Fibroblast of gingiva (primary cell): Measurements from ENCODE around the gene VWA8.
"Not testable (repeated sequence)": the region's sequence is repeated elsewhere in the genome, so short reads cannot be mapped to it uniquely, and the experiment has no call there.

ENCODE experiments used
- DNase-seq: peaks from one replicate; pipeline ENCODE4 v3.0.0-alpha.2; 2011; ENCODE audit warnings: low read depth

VWA8 gene

GRCh38 chr13:41745496-41745895, 215.4 kb downstream of the VWA8 start:
- not testable (repeated sequence) for DNase-seq

DNA sequence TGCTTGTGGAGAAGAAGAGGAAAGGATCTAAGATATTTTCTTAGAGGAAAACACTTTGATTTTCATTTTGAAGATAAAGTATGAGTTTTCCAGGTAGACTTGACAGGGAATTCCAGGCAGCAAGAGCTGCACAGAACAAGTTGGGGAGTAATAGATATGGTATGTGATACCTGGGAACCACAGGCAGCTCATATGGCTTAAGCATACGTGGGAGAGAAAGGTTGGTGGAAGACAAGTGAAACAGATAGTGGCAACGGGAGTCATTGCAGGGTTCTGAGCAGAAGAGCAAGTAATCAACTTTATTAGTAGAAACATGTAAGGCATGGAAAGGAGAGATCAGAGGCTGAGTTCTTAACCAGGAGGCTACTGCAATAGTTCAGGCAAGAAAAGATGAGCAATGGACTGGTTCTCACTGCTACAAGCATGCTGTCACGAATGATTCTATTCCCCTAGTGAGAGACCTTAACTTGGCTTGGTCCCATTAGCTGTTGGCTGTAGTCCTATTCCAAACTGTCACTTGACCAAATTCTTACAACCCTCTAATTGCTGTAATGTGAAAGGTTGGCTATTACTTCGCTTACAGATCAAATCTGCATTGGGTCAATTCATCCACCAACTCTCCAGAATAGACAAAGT, 217.9 kb downstream of the VWA8 start:
- no peak for DNase-seq

- DNase-seq = no peak
Measured at GRCh38 chr13:41740479-41740878, 220.4 kb downstream of the VWA8 start.

- DNase-seq = no peak
Measured at GRCh38 chr13:41722684-41723535, 238.0 kb downstream of the VWA8 start.

DNA sequence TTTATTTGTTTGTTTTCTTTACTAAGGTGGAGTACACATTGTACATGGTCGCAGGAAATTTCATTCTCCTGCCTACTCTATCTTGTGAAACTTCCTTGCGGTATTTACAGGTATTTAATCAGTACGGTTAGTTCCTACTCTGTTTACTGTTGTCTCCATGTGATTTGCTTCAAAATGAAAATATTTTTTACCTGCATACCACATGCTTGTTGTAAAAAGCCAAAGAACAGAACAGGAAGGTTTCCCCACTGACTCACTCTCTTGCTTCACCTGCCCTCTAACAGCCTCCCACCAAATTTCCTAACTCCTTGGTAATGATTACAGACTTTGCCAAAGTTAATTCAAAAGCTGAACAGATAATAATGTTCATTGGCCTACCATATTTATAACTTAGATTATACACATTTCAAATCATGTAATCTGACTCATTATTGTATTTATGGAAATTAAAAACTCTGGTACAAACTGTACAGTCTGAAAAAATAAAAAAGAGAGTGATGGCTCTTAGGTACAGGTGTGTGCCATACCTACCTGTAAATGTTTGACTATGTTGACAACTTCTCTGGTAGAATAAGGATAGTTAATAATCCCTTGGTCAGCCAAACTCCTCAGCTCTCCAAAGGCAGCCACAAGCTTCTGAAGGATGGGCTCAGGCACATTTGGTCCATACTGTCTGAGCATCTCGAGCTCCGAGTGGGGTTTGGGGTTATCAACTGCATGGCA, 239.9 kb downstream of the VWA8 start:
- no peak for DNase-seq

GRCh38 chr13:41716236-41716635, 244.7 kb downstream of the VWA8 start:
- no peak for DNase-seq

DNA sequence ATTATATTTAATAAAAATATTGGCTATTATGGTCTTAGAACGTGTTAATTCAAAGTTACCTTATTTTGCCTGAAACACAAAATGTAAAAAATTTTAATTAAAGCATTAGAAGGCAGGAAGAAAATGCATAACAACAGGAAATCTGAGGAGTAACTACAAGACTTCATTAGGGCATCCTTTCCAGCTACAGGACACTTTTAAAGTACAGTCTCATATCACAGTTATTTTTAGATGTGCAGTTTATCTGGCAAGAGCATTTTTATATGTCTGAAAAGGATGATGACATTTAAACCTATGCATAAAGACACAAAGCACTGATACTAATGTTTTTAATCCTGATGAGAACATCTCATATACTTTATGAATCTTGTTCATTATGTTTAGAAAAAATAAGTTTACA, 247.5 kb downstream of the VWA8 start:
- no peak for DNase-seq

GRCh38 chr13:41710771-41711170, 250.1 kb downstream of the VWA8 start:
- no peak for DNase-seq

GRCh38 chr13:41709511-41709910, 251.4 kb downstream of the VWA8 start:
- DNase-seq = no peak

DNA sequence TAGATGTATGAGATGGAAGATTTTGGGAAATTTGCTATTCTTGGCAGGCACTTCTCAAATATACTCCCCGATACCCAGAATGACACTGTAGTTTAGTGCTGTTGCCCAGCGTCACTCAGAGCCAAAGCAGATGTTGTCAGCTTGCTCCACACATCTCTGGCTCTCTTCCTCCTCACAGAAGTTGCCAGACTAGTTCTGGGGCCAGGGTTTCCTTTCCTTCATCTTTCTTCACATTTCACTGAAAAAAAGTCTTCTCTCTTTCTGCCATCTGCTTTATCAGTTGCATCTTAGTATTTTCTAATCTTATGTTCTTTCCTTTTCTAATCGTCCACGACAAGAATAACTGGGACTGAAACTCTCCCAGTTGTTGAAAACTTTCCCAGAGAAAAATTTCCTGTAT, 252.2 kb downstream of the VWA8 start:
- peak; percentile 30 for DNase-seq

DNA sequence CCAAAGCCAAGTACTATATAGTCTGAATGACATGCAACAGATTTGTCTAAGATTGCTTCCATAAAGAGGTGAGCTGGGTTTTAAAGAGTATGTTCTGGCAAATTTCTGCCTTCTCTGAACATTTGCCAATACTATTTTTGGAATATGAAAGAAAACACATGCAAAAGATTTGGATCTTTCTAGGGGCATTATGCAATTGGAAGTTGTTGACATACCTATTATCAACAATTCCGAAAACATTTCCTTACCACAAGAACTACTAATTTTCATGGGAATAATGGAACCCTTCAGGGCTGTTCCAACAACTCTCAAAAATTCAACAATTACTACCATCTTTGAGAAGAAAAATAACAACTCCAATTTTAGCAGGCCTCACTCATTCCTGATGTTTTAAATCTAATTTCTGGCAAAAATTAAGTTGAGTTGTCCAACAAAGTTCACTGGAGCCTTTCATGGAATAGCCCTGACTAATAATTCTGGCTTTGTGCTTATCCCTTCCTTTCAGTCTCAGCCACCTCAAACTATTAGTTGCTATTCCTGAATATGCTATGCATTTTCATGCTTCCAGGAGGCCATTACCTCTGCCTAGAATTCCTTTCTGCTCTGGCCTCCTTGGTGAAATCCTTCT, 253.6 kb downstream of the VWA8 start:
- DNase-seq = peak; percentile 26

DNA sequence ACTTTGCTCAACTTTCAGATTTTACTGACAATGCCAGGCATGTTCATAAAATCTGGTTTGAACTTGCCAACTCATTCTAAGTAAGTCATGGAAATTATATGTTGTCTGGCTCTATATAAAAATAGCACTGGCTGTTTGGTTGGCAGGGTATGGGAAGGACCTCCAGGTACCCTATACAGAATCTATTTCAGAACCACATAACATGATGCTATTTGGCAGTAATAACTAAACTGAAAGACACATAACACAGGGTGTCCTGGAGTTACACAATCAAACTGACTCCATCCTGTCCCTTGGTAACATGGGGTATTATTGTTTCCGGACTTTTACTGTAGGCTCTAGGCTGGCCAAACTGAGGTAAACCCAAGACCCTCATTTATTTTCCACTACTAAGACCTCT, 254.8 kb downstream of the VWA8 start:
- DNase-seq = peak; percentile 20

DNA sequence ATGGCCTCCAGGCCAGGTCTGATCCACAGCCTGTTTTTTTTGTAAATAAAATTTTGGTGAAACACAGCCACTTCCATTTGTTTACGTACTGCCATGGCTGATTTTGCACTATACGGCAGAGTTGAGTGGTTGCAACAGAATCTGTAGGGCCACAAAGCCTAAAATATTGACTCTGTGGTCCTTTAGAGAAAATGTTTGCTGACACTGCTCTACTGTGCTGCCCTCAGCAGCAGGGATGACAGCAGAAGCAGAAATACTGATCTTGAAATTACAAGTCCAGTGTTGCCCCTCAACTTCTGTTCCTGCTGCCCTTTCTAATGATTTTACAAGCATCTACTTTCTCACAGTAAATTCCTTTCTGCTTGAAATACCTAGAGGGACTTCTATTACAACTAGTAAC, 258.4 kb downstream of the VWA8 start:
- no peak for DNase-seq

- no peak for DNase-seq
Measured at GRCh38 chr13:41701676-41702075, 259.2 kb downstream of the VWA8 start.

GRCh38 chr13:41700790-41701310, 260.1 kb downstream of the VWA8 start:
- DNase-seq = peak; percentile 83

GRCh38 chr13:41699759-41700158, 261.1 kb downstream of the VWA8 start:
- no peak for DNase-seq

GRCh38 chr13:41697578-41697977, 263.3 kb downstream of the VWA8 start:
- DNase-seq = no peak

DNA sequence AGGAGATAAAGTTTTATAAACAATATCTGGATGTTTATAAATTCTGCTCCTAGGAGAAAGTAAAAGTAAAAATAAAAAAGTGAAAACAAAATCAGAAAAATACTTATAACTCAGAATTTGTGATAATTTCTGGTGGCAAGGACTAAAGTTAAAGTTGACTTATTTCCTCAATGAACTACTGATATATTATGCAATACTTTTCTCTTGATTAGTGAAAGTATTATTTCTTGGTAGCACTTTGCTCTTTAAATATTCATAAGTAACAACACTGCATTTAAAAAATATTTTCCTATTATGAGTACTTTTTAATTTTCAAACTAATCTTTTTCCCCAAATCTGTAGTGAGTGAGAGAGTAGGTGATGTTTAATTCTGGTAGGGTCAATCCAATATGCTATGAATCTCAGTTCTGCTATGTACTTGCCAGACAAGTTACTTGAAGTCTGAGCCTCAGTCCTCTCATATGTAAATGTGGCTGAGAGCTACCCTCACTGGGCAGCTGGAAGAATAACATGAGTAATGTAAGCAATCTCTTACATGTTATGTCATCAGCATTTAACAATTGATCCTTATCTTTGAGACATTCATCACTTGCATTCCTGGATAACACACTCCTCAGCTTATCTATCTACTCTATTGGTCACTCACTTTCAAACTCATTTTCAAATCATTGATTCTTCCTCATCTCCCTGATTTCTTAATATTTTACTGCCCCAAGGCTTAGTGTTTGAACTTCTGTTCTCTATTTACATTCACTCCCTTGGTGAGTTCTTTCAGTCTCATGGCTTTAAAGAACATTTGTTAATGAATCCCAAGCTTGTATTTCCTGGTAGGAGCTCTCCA, 264.5 kb downstream of the VWA8 start:
- peak; percentile 14 for DNase-seq

GRCh38 chr13:41694545-41695301, 266.2 kb downstream of the VWA8 start:
- peak; percentile 91 for DNase-seq

- DNase-seq = no peak
Measured at GRCh38 chr13:41693434-41693833, 267.5 kb downstream of the VWA8 start.

DNA sequence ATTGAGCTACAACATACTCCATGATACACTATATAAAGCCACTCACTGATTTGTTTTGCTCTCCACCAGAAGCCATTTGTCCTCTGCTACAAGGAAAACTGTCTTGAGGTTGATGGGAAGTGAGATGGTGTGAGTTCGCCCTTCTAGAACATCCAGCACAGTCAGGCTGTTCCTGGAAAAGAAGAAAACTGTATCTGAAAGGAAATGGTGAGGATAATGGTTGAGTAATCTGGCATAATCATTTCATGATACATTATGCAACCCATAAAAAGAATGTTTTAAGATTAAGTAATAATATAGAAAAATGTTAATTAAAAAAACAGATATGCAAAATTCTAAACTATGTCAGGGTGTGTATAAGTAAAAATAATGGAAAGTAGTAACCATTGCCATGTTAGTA, 269.6 kb downstream of the VWA8 start:
- peak; percentile 48 for DNase-seq
